HG02642 (cell line): ENCODE results near the gene ATP6V1B1.

Source experiments
- ATAC-seq: cut with Tn5 transposase; IDR thresholded peaks from one replicate; pipeline ENCODE4 v1.9.1; 2021; ENCODE audit warnings: mild to moderate bottlenecking; ENCODE audit not compliant: unreplicated experiment, poor library complexity

ATP6V1B1 gene

DNA sequence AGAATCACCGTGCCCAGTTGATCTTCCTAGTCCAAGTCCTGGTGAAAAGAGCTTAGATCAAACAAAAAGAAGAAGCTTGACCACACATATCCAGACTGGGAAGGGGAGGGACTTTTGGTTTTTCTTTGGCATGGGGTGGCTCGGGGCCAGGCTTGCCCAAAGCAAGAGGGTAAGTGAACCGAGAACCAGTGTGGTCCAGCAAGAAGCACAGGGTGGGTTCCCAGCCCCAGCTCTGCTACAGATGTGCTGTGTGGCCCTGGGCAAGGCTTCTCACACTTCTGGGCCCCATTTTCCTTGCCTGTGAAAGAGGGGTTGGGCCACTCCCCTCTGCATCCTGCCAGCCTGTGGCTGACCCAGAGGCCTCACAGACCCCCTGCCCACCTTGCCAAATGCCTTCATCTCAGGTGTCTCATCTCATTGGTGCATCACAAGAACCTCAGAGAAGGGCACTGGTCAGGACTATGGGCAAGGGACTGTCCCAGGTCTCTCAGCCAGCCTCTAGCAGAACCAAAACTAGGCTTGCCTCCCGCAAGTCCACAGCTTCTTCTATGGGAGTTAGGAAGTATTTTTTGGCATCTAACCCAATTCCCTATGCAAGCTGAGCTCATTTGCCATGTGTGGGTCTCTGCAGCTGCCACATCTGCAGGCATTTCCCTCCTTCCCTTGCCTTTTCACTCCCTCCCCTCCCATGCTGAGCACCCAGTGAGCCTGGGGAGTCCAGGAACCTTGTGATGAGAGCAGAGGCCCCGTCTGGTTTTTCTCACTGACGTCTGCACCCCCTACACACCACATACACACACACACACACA, 6.9 kb downstream of the ATP6V1B1 start:
- no peak for ATAC-seq

GRCh38 chr2:70943205-70943871, 7.6 kb downstream of the ATP6V1B1 start:
- ATAC-seq = no peak

- ATAC-seq = no peak
Observed at GRCh38 chr2:70944111-70944690, 8.5 kb downstream of the ATP6V1B1 start.

DNA sequence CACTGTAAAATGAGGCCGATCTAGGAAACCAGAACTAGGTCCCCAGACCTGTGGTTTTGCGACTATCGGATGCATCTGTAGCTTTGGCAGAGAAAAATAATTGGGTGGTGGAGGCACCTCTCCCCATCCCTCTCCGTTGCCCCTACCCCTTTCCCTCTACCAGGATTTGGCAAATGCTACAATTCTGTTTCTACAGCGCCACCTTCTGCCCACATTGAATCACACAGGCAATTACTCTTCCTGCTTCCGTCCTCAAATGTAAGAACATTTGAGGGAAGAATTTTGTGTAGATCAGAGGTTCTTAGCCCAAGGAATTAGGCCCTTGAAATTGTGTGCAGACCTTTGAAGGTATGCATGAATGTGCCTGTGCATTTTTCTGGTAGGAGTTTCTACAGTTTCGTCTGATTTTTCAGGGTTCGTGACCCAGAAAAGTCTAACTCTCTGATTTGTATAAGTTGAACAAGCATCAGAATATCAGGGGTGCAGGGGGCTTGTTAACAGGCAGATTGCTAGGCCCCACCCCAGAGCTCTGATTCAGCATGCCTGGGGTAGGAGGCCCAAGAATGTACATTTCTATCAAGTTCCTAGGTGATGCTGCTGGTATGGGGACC, 11.2 kb downstream of the ATP6V1B1 start:
- no peak for ATAC-seq

DNA sequence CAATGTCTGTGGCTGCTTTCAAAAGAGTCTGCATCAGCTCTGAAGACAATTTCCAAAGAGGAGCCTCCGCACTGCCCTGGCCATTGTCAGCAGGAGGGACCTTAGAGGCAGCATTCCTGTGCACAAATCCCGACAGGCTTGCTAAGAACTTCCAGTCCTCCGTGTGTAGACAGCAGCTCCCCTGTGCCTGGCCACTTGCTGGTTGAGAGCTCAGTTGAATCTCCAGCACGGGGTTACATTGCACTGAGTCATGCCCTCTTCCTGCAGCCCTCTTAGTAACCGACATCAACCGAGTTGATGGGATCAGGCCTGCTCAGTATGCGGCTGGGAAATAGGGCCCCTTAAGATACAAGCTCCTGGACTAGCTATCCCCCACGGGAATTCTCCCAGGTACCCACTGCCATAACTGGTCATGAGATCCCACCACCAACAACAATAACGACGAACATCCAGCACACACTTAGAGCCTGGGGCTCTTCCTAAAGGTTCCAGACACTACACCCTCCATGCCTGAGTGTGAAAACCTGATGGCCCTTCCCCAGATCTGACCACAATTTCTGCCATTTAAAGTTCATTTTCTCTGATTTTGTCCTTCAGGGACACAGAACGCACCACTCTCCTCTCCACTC, 12.0 kb downstream of the ATP6V1B1 start:
- no peak for ATAC-seq

DNA sequence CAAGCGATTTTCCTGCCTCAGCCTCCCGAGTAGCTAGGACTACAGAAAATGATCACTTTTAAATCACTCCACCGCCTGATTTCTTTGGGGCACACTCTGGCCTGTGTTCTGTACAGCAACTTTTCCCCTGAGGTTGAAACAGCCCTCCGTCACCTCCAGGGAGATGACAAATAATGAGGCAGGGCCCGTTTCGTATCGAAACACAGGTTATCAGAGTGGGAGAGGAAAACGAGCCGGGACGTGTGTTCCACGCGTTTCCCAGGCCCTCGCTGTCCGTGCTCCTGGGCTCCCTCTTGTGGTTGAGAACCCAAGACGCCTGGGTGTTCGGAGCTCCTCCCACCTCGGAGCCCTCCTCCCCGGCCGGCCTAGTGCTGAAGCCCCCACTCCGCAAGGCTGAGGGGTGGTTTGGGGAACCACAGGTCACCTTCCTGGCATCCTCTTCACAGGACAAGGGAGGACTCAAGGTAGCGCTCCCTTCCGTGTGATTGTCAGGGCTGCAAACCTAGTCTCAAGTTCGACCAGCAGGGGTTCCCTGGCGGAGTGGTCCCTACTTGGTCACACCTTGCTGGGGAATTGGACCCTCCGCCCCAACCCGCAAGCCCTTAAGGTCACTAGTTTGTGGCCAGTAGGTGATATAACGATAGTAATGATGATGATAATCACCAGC, 12.8 kb downstream of the ATP6V1B1 start:
- ATAC-seq = peak; percentile 93

GRCh38 chr2:70949086-70949485, 13.4 kb downstream of the ATP6V1B1 start:
- ATAC-seq = no peak

DNA sequence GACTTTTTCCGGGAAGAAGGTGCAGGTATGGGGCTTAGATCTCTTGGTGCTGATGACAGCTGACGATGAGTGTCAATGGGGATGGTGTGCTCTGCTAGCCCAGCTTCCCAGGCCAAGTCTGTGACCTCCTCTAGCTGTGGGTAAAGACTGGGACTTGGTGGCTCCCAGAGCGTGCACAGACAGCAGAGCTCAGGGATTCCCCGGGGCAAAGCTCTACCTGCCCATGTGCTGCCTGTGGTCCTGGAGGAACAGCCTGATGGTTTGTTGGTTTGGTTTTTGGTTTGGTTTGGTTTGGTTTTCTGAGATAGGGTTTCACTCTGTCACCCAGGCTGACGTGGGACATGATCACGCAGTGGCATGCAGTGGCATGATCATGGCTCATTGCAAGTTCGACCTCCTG, 19.2 kb downstream of the ATP6V1B1 start:
- no peak for ATAC-seq

DNA sequence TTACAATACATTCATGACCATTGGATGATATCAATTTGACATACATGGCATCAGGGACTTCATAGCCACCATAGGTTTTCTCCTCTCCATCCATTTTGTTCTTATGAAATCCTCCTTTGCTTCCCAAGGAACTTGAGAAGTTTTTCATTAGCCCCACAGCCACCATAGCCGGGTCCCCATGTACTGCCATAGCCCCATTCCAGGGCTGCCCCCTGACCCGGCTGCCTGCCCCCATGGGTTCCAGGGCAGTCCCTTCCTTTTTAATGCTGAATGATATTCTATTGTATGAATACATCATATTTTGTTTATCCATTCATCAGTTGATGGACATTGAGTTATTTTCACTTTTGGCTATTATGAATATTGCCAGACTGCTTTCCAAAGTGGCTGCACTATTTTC, 20.4 kb downstream of the ATP6V1B1 start:
- no peak for ATAC-seq

- no peak for ATAC-seq
Observed at GRCh38 chr2:70957798-70958197, 22.1 kb downstream of the ATP6V1B1 start.

GRCh38 chr2:70958759-70959158, 23.1 kb downstream of the ATP6V1B1 start:
- no peak for ATAC-seq

- ATAC-seq = no peak
Observed at GRCh38 chr2:70959271-70959761, 23.6 kb downstream of the ATP6V1B1 start.

DNA sequence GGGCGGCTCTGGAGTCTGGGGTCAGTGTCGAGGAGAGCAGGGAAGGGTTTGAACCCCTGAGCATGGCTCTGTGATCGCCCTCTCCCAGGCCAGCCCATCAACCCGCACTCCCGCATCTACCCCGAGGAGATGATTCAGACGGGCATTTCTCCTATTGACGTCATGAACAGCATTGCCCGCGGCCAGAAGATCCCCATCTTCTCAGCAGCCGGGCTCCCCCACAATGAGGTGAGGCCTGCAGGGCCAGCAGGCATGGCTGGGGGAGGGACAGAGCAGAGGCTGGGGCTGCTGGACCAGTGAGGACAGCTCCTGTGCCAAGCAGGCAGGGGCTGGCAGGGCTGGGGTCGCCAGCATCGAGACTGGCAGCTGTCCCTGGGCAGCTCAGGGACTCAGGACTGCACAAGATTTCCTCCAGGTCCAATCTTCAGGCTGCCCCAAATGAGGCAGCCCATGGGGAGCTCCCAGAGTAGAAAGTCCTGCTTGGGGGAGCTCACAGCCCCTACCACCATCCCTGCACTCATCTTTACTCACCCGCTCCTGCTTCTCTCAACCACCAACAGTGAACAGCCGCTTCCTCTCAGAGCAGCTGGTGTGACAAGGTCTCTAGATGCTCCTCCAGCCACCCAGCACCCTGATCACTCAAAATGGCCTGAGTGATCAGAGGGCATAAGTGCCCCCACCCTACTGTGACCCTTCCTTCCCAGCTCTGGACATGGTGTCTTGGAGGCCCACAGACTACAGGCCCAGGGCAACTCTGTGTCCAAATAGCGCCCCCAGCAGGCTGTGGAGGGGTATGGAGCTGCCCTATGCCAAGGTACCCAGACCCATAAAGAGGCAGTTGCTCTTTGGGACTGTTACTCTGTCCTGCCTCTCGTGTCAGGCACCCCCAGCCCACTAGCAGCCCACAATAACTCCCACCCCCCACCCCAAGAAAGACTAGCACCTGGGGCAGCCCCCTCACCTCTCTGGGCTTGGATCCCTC, 24.4 kb downstream of the ATP6V1B1 start:
- no peak for ATAC-seq

DNA sequence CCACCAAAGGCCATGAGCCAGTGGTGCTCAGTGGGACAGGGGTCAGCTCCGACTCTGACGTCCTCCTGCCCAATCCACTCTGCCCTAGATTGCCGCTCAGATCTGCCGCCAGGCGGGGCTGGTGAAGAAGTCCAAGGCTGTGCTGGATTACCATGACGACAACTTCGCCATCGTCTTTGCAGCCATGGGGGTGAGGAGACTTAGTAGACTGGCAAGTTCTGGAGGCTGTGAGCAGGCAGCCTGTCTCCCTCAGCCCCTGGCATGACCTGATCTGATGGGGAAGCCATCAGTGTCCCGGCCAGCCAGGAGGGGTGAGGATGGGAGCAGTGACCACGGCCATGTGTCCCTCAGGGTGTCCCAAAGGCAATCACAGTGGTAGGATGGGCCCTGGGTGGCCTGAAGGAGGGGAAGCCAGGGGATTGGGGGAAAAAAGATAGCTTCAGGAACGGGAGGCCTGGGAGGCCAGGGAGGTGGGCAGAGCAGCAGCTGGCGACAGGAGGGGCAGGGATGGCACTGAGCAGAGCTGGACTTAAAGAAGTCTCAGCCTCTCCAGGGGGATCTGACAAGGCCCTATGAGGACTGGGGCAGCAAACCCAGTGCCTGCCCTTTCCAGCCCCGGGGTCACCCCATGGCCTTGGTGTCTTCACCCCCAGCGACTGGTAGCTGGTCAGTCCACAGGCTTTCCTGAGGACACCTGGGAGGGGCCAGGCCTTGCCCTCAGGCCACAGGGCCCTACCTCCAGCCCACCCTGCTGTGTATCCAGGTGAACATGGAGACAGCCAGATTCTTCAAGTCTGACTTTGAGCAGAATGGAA, 25.3 kb downstream of the ATP6V1B1 start:
- ATAC-seq = no peak

- ATAC-seq = no peak
Observed at GRCh38 chr2:70961648-70961994, 25.9 kb downstream of the ATP6V1B1 start.

DNA sequence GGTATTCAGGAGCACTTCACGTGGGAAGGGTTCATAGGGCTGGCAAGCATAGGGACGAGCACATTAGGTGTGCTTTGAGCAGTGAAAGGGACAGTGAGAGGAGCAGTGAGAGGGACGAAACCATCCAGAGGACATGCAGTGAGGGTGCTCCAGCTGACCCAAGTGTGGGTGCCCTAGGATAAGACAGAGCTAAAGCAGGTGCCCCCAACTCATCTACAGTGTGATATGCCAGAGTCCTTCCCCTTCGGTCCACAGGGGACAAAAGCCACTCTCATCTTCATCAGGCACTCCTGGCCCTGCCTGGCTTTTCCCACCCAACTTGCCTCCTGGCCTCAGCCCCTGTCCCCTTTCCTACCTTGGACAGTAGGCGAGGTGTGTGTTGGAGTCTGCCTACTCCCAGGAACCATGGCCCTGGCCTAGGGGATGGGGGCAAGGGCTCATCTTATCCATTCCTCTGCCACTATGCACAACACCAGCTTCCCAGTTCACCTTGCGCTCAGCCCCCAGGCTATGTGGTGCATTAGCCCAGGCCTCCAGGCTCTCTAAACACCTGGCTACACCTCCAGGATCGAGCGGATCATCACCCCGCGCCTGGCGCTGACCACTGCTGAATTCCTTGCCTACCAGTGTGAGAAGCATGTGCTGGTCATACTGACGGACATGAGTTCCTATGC, 26.6 kb downstream of the ATP6V1B1 start:
- ATAC-seq = no peak
